GM19463 (cell line): ENCODE data around the gene TYW3.

Source experiments
- ATAC-seq: cut with Tn5 transposase; IDR thresholded peaks from one replicate; pipeline ENCODE4 v1.9.1; 2021; ENCODE audit warnings: mild to moderate bottlenecking, moderate library complexity; ENCODE audit not compliant: unreplicated experiment

The TYW3 gene

GRCh38 chr1:74732960-74733603, at the start of gene TYW3, which contains the start of gene CRYZ:
Gene TYW3, plus strand, starts transcription at chr1:74733152. Its CDS starts 93 bp downstream, at chr1:74733245.
Gene CRYZ, minus strand, starts transcription at chr1:74733050. Its CDS starts 8,229 bp downstream, at chr1:74724821.
- ATAC-seq = peak; percentile 61

GRCh38 chr1:74683656-74684055, 49.3 kb upstream of the TYW3 start:
- no peak for ATAC-seq

GRCh38 chr1:74684301-74684700, 48.7 kb upstream of the TYW3 start:
- ATAC-seq = no peak

- ATAC-seq = no peak
Measured at GRCh38 chr1:74686928-74687327, 46.0 kb upstream of the TYW3 start.

- ATAC-seq = peak; percentile 69
Measured at GRCh38 chr1:74689621-74690363, 43.2 kb upstream of the TYW3 start.

GRCh38 chr1:74690364-74690696, 42.6 kb upstream of the TYW3 start:
- no peak for ATAC-seq

GRCh38 chr1:74690909-74691308, 42.0 kb upstream of the TYW3 start:
- ATAC-seq = no peak

- no peak for ATAC-seq
Measured at GRCh38 chr1:74693473-74693872, 39.5 kb upstream of the TYW3 start.

- no peak for ATAC-seq
Measured at GRCh38 chr1:74697832-74698231, 35.1 kb upstream of the TYW3 start.

GRCh38 chr1:74699331-74699730, 33.6 kb upstream of the TYW3 start:
- ATAC-seq = peak; percentile 34

- ATAC-seq = peak; percentile 48
Measured at GRCh38 chr1:74703386-74704182, 29.4 kb upstream of the TYW3 start.

GRCh38 chr1:74712881-74713280, 20.1 kb upstream of the TYW3 start:
- ATAC-seq = no peak

- ATAC-seq = peak; percentile 50
Measured at GRCh38 chr1:74713849-74714248, 19.1 kb upstream of the TYW3 start.

- ATAC-seq = peak; percentile 58
Measured at GRCh38 chr1:74714429-74715235, 18.3 kb upstream of the TYW3 start.

- no peak for ATAC-seq
Measured at GRCh38 chr1:74715236-74715502, 17.8 kb upstream of the TYW3 start.

GRCh38 chr1:74715806-74716205, 17.1 kb upstream of the TYW3 start:
- ATAC-seq = no peak

- ATAC-seq = no peak
Measured at GRCh38 chr1:74716822-74717221, 16.1 kb upstream of the TYW3 start.

- ATAC-seq = no peak
Measured at GRCh38 chr1:74717626-74718025, 15.3 kb upstream of the TYW3 start.

- no peak for ATAC-seq
Measured at GRCh38 chr1:74726063-74726462, 6.9 kb upstream of the TYW3 start.

GRCh38 chr1:74728736-74729135, 4.2 kb upstream of the TYW3 start:
- ATAC-seq = no peak
